ENCODE results near the gene TMBIM1.

TMBIM1 gene, protein sequence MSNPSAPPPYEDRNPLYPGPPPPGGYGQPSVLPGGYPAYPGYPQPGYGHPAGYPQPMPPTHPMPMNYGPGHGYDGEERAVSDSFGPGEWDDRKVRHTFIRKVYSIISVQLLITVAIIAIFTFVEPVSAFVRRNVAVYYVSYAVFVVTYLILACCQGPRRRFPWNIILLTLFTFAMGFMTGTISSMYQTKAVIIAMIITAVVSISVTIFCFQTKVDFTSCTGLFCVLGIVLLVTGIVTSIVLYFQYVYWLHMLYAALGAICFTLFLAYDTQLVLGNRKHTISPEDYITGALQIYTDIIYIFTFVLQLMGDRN

DNA sequence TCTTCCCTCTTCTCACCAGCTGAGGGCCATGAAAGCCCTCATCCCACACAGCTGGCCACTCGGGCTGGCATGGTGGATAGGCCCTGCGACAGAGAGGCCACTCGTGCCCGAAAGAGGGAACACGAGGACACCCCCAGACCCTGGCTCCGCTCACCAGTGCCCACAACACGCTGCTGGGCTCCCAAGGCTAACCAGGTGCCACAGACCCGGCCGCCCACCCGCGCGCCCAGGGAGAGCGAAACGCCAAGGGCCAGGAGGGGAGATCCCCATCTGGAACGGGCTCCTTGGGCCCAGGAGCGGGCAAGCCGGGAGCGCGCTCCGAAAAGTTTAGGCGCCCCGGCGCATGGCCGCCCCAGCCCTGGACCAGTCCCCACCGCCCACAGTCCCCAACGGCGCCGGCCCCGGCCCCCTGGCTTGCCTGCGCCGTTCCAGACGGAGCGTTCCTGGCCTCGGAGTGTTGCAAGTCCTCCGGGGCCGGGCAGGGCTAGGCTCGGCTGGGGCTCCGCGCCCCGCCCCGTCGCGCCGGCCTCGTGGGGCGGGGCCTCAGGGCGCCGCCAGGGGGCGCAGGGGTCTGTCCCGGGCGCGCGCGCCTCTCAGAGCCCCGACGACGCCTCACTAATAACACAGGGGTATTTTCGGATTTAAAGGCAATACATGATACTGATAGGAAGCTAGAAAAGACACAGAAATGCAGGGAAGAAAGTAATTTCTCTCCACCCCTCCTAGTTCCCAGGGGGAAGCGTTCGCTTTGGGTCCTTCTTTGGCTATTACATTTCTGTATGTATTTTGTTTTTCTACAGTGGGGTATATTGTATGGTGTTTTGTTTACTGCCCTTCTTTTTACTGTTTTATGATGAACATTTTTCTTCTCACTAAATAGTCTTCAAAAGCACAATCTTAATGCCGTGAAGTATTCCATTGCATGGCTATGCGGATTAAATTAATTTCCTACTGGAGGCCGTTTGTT is at the start of gene TMBIM1:
Gene TMBIM1 (minus strand): TSS at position 456 of the 967 bp plus-strand sequence. CDS start 10,362 bp downstream, outside the sequence.
- peak; percentile 63 for DNase-seq (ENCODE audit: low read depth)

DNA sequence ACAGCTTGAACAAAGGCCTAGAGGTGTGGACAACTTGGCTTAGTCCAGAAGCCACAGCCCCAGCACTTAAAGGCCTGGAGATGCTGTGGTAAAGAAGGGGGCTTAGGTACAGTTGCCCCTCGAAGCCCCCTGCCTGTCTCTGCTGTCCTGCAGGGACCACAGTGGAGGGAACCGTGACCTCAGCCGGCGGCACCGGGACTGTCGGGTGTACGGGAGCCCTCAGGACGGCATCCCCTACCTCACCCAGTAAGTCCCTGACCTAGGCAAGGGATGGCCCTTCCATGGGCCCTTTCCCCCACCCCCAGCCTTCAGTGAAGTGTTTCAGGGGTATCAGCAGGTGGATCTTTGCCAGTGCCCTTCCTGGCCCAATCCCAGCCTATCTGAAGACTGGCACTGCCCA is 49.1 kb upstream of the TMBIM1 start:
- no peak for DNase-seq (ENCODE audit: low read depth)

DNA sequence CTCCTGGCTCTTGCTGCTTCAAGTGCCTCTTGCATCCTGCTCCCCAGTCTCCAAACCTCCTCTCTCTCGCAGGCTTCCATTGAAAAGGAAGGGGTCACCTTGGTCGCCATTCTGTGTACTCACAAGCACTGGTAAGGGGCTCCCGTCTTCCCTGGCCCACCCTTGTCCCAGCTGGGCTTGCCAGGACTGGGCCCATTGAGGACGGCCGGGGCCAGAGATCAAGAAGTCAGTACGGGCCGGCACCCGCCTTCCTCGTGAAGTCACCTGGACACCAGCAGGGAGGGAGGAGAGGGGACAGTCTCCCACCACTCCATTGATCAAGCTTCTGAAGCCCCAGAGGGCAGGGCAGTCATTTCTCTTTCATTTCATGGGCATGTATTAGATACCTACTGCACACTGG is 48.4 kb upstream of the TMBIM1 start:
- no peak for DNase-seq (ENCODE audit: low read depth)

DNA sequence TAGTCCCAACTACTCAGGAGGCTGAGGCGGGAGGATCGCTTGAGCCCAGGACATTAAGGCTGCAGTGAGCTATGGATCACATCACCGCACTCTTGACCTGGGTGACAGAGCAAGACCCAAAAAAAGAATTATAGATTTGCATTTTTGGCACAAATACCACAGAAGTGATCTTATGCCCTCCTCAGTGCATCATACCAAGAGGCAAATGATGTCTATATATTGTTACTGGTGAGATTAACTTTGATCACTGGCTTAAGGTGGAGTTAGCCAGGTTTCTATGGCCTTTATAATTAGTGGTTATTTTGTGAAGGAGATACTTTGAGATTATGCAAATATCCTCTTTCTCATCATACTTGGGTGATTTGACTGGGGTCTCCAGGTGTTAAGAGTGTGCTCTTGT is 42.2 kb upstream of the TMBIM1 start:
- DNase-seq (ENCODE audit: low read depth) = no peak

DNA sequence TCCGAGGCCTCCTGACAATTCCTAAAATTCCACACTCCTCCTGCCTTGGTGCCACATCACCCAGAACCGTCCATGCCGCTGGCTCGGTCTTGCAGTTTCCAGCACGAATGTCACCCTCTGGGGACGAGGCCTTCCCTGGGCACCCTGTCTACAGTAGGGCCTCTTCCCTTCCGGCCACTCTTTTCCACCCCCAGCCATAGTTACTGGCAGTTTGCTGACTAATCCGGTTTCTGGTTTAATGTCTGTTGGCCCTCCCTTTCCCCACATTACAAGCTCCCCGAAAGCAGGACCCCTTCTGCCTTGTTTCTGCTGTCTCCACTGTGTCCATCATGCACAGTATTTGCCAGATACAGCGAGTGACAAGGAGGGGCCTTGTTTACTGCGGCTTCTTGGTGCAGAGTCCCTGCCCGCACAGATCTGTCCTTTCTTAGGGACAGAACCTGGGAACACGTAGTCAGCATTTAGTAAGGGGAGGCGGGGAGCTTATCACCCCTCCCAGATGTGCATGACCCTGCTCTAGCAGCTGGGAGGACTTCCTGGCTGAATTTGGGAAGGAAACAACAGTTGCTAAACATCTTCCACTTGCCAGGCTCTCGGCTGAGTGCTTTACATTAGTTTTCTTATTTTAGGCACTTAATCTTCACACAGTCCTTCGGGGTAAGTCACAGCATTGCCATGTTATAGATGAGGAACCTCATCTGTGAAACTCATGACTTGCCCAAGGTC is 40.8 kb upstream of the TMBIM1 start:
- peak; percentile 57 for DNase-seq (ENCODE audit: low read depth)

DNA sequence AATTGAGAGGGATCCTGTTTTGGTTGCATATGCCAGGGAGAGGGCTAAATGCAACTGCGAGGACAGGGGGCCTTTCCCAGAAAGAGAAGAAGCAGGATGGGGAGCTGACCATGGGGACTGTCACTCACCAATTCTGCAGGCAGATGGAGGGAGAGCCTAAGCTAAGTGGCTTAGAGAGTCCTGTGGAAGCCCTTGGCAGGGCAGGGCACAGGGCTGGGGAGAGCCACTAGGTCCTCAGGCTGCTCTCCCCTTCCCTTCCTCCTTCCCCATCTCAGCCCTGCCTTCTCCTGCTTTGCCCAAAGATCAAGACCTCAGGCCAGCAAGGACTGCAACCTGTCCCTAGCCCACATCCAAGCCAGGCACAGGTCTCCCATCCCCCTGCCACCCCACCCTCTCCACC is 40.0 kb upstream of the TMBIM1 start:
- DNase-seq (ENCODE audit: low read depth) = no peak

DNA sequence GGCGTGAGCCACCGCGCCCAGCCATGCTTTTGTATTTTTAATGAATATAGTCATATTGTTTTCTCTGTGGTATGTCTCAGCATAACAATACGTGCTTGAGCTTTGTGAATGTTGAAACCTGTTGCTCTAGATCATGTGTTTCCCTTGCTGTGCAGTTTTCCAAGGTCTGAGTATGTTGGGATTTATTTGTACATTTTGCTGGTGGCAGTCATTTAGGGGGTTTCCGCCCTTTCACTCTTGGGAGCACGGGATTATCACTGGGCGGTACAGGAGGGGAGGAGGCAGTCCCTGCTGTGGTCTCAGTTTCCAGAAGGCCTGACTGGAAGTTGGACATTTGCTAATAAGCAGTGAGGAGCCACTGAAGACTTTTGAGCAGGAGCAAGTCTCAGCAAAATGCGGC is 39.4 kb upstream of the TMBIM1 start:
- peak; percentile 30 for DNase-seq (ENCODE audit: low read depth)

DNA sequence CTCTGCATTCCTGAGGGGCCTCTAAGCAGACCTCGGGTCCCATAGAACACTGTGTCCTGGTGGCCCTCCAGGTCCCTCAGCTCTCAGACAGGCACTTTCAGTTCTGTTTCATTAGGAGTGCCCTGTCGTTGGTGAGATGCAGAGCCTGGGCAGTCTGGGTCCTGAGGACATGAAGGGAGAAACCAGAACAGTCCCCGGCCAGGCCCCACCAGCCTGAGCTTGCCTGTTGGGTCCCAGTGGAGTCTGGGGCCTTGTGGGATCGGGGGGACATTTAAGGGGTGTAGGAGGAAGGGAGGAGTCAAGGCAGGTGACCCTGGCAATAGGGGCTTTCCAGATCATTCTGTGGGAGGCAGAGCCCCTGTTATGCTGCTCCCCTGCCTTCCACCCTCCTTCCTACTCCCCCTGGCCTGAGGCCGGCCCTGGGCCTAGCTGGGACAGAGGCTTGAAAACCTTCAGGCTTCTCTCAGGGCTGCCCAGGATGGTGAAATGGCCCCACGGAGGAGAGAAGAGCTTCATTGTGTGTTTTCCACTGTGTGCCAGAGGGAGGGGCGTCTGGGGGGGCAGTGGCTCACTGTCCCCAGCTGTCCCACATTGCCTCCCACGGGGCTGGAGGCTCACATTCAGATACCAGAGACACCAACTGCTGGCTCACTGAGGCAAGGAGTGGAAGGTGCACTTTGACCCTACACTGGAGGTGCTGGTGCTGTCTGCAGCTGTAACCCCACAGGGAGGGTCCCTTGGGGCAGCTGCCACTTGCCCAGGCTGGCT is 37.7 kb upstream of the TMBIM1 start:
- DNase-seq (ENCODE audit: low read depth) = no peak

DNA sequence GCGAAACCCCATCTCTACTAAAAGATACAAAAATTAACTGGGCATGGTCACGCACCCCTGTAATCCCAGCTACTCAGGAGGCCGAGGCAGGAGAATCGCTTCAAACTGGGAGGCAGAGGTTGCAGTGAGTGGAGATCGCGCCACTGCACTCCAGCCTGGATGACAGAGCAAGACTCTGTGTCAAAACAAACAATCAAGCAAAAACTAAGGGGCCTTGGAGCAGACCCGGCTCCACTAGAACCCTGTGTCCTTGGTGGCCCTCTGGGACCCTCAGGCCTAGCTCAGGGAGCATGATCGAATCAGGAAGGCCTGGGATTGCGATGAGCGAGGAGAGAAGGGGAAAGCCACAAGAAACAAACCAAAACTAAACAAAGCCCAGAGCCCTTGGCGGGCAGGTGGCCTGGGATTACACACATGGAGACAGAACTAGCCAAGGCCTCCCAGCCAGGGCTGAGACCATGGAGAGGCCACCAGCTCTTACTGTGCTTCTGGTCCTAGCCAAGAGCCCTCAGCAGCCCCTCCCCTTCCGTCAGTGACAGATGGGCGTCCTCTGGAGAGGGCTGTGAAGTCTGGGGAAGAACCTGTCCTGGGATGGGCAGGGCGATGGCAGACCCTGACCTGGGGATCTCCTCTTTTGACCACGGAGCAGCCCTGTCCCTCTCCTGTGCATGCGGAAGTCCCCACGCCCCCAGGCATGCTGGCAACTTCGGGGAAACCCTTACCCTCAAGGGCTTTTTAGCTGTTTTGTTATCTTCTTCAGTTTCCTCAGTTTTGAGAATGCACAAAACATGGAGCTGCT is 36.9 kb upstream of the TMBIM1 start:
- no peak for DNase-seq (ENCODE audit: low read depth)

DNA sequence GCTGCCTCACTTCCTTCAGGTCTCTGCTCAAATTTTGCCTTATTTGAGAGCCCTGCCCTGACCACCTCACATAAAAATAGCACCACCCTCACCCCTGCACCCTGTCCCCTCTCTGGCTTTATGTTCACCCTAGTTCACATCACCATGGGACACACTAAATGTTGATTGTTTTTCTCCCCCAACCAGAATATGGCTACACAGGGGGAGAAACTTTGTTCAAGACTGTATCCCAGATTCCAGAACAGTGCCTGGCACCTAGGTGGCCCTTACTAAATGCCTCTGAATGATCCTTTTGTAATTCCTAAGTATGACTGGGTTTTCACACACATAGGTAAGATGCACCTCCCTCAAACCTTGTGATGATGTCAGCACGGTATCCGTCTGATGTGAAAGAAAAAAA is 36.0 kb upstream of the TMBIM1 start:
- DNase-seq (ENCODE audit: low read depth) = no peak

DNA sequence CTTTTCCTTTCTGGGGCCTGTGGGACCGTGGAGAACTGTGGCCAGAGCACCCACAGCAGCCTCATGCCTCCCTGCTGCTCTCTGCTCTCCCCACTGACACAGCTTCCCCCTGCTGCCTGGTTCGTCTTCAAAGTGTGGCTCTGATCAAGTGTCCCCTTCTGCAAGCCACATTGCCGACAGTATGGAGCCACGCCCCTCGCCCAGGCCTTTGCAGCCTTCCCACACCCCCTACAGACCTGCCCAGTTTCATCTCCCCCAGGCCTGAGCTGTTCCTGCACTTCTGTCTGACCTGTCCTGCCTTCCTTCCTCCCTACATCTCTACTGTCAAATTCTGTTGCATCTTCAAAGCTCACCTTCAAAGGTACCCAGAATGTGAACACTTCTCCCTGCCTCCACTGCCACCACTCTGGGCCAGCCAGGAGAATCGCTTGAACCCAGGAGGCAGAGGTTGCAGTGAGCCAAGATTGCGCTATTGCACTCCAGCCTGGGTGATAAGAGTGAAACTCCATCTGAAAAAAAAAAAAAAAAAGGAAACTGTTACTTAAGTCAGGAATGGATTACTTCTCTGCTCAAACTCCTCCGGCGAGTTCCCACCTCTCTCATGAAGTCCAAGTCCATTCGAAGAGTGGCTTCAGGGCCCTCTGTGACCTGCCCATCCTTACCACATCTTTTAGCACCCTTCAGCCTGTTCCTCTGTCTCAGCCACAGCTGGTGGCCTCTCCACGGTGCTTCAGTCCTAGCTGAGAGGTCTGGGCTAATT is 35.3 kb upstream of the TMBIM1 start:
- no peak for DNase-seq (ENCODE audit: low read depth)

DNA sequence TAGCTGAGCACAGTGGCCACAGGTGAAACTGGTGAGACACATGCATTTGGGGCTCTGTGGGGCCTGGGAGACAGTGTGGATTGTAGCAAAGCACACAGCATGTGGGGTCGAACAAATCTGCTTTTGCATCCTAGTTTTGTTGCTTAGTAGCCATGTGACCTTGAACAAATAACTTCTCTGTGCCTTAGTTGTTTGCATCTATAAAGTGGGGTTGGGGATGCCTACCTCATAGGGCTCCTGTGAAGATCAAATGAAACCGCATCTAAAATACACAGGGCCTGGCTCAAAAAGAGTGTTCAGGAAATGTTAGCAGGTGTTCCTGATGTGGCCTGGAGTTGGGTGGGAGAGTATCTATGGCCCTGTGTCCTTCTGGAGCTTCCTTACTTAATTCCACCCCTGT is 34.0 kb upstream of the TMBIM1 start:
- no peak for DNase-seq (ENCODE audit: low read depth)

DNA sequence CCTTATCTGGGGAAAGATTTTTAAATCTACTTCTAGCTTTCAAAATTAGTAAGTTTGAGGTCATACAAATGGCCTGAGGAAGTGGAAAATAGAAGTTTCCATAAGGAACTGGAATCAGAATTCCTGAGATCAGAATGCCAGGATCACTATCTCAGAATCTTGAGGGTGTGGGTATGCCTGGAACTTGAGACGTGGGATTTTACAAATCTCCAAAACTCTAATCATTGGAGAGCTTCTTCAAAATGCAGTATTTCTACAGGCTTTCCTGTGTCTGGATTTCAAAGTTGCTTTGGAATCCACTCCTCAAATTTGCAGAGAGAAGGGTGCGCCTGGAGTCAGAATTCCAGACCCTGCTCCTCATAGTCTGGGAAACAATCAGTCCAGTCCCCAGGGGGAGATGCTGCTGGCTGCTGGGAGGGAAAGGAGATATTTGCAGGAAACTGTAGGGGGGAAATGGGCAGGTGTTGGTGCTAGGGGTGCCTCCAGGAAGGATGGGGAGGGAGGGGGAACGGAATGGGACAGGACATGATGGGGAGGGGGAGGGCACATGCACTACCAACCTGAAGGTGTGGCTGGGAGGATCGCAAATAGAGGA is 33.4 kb upstream of the TMBIM1 start:
- no peak for DNase-seq (ENCODE audit: low read depth)

DNA sequence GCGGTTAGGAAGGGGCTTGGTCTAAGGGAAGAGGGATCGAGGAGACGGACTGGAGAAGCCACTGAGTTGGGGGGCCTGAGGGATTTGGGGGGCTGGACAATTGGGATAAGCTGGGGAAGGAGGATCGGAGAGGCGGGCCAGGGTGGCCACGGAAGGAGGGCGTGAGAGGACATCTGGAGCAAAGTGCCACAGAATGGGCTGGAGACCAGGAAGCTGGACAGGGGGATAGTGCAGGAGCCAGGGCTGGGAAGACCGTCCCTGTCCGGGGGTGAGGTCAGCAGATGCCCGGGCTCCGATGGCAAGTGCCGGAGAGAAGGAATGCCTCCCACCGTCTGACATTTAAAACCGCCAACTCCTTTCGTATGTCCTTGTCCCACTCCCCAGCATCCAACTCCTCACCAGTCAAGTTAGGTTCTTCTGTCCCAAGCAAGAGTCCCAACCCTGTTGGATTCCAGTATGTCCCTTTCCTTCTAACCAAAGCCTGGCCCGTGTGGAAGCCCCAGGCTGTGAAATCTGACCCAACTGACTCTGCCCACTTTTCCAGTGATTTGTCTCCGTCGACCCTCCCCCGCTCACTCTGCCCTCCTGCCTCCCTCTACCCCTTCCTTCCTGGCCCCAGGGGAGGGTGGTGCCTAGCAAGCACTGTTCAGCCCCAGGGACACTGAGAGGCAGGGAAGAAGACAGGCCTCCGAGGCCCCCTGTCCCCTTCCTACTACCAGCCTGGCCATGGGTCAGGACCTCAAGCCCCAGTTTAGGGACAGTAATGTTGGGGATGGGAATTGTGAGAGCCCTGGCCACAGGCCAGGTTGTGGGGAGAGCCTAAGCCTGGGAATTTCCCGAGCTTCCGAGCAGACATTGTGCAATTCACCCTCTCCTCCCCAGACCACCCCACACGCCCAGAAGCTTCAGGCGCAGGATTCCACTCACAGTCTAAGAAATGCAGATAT is 31.5 kb upstream of the TMBIM1 start:
- peak; percentile 94 for DNase-seq (ENCODE audit: low read depth)

DNA sequence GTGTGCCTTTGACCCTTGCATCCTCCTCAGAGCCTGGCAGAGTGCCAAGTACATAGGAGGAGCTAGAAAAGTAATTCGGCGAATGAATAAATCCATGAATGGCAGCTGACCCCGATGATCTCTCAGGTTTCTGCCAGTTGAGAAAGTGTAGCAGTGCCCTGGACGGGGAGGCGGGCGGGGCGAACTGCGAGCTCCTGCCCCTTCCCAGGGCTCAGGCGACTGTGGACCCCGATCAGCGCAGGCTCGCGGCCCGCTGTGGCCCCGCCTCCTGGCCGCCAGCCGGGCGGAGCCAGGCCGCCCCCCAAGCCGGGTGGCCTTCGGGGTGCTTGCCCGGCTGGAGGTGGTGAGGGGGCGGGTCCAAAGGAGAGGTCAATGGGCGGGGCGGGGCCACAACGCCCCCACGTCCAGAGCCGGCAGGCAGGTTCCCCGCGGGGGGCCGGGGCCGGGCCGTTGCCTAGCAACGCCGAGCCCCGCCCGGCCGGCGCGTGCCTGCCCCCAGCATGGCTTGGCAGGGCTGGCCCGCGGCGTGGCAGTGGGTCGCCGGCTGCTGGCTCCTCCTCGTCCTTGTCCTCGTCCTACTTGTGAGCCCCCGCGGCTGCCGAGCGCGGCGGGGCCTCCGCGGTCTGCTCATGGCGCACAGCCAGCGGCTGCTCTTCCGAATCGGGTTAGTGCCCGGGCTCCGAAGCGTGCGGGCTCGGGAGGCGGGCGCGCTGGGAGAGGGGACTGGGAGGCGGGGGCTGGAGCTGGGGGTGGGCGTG is 30.6 kb upstream of the TMBIM1 start:
- DNase-seq (ENCODE audit: low read depth) = peak; percentile 99

DNA sequence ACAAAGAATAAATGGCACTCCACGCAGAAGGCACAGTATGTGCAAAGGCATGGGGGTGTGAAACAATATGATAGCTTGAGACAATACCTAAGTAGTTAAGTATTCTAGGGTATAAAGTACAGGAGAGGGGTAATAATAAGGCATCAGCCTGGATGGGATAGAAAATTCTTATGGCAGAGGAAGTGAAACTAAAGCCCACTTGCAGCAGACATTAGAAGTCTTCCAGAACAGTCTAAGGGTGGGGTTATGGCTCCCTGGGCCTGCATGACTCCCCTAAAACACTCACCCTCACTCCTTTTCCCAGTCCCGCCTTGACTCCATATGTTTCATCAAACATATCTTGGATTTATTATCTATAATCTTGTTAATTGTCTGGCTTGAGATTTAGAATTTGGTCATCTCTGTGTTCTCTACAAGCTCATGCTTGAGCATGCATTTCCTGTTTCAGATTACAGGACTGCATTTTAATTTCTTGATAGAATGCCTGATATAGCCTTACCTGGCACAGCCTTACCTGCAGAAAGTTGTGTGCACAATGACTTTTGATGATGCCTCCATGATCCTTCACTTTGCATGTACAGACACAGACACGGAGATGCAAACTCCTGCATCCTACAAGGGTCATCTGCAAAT is 28.5 kb upstream of the TMBIM1 start:
- DNase-seq (ENCODE audit: low read depth) = no peak

DNA sequence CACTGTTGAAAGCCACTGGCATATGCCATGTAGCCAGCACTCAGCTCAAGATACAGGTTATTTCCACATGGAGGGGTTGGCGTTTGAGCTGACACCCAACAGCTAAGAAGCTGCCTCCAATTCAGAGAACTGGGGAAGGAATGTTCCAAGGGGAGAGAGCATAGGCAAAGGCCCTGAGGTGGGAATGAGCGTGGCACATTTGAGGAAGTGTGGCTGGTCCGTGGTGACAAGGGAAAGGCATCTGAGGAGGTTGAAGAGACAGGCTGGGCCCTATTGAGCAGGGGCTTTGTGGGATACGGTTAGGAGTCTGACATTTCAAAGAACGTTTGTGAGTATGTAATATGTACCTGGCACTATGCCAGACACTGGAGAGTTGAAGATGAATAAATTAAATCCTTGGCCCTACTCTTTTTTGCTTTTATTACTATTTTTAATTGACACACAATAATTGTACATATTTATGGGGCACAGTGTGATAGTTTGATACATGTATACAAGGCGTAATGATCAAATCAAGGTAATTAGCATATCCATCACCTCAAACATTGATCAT is 27.6 kb upstream of the TMBIM1 start:
- DNase-seq (ENCODE audit: low read depth) = no peak

Measured in amniotic epithelial cell (primary cell).